CD4-positive, alpha-beta T cell treated with Interleukin-15 for 4 hours (primary cell): ENCODE data around the gene NEAT1.
A peak's percentile ranks its signal among the peaks of the same experiment; 100 is the strongest.
"Not testable (repeated sequence)": the region's sequence is repeated elsewhere in the genome, so short reads cannot be mapped to it uniquely, and the experiment has no call there.

ENCODE experiments used
- DNase-seq: peaks from one replicate; pipeline ENCODE4 v3.0.0-alpha.2; 2020; ENCODE audit warnings: low spot score

NEAT1 gene

GRCh38 chr11:65451301-65451700 is 28.7 kb downstream of the NEAT1 start:
- not testable (repeated sequence) for DNase-seq

- not testable (repeated sequence) for DNase-seq
Observed at GRCh38 chr11:65452259-65452658, 29.7 kb downstream of the NEAT1 start.

GRCh38 chr11:65452806-65453490 is 30.4 kb downstream of the NEAT1 start:
- no peak for DNase-seq

- DNase-seq: no peak
Observed at GRCh38 chr11:65454311-65454695, 31.7 kb downstream of the NEAT1 start.

- peak; percentile 77 for DNase-seq
Observed at GRCh38 chr11:65454696-65455456, 32.3 kb downstream of the NEAT1 start.

GRCh38 chr11:65456418-65456817 is 33.8 kb downstream of the NEAT1 start:
- DNase-seq: no peak

GRCh38 chr11:65459552-65459951 is 37.0 kb downstream of the NEAT1 start:
- no peak for DNase-seq

- not testable (repeated sequence) for DNase-seq
Observed at GRCh38 chr11:65465471-65465870, 42.9 kb downstream of the NEAT1 start.

GRCh38 chr11:65467306-65467705 is 44.7 kb downstream of the NEAT1 start:
- not testable (repeated sequence) for DNase-seq

- peak; percentile 68 for DNase-seq
Observed at GRCh38 chr11:65468874-65469333, 46.3 kb downstream of the NEAT1 start.

GRCh38 chr11:65470433-65471049 is 47.9 kb downstream of the NEAT1 start:
- DNase-seq: no peak

- no peak for DNase-seq
Observed at GRCh38 chr11:65471447-65471891, 48.9 kb downstream of the NEAT1 start.

- not testable (repeated sequence) for DNase-seq
Observed at GRCh38 chr11:65472588-65473277, 50.1 kb downstream of the NEAT1 start.

GRCh38 chr11:65473278-65473860 is 50.8 kb downstream of the NEAT1 start:
- DNase-seq: no peak

GRCh38 chr11:65474864-65475263 is 52.3 kb downstream of the NEAT1 start:
- no peak for DNase-seq

- DNase-seq: no peak
Observed at GRCh38 chr11:65476632-65477148, 54.1 kb downstream of the NEAT1 start.

- DNase-seq: peak; percentile 92
Observed at GRCh38 chr11:65477149-65477965, 54.8 kb downstream of the NEAT1 start.

- no peak for DNase-seq
Observed at GRCh38 chr11:65478388-65479183, 56.0 kb downstream of the NEAT1 start.

GRCh38 chr11:65479184-65480145 is 56.9 kb downstream of the NEAT1 start:
- no peak for DNase-seq
